Liver (tissue), 9 donors: ENCODE data around the gene ALG12. TPM values are rescaled to one million over a fixed set of nuclear protein-coding genes. Genes with fewer than 3 reads are reported as not detected.

ENCODE experiments used
- DNase-seq: peaks from one replicate; pipeline ENCODE4 v3.0.0-alpha.2; 2017; ENCODE audit warnings: low spot score
- H3K27ac ChIP-seq, 2 donors: one replicate each; pipeline ENCODE4 v1.7.0; 2013; ENCODE audit warnings: inconsistent platforms in 2 of 2, low read length in 2 of 2, control low read depth in 1 of 2, low read depth in 1 of 2, mild to moderate bottlenecking in 1 of 2
- H3K27me3 ChIP-seq, 4 donors: one replicate each; pipeline versions ENCODE4 v1.6.1 to v1.7.0; 2013; ENCODE audit warnings: low read length in 3 of 4, inconsistent platforms in 1 of 4, mild to moderate bottlenecking in 1 of 4, moderate library complexity in 1 of 4; ENCODE audit not compliant: control insufficient read depth in 4 of 4, insufficient read depth in 4 of 4
- H3K36me3 ChIP-seq, 4 donors: one replicate each; pipeline versions ENCODE4 v1.6.1 to v1.7.0; 2013; ENCODE audit warnings: low read length in 3 of 4, mild to moderate bottlenecking in 3 of 4, low read depth in 1 of 4, moderate library complexity in 1 of 4; ENCODE audit not compliant: control insufficient read depth in 4 of 4, insufficient read depth in 3 of 4
- H3K4me1 ChIP-seq, 4 donors: one replicate each; pipeline versions ENCODE4 v1.6.1 to v1.7.0; 2013; ENCODE audit warnings: low read length in 3 of 4, mild to moderate bottlenecking in 3 of 4, moderate library complexity in 1 of 4; ENCODE audit not compliant: control insufficient read depth in 4 of 4, insufficient read depth in 4 of 4
- H3K4me3 ChIP-seq, 3 donors: one replicate each; pipeline versions ENCODE4 v1.6.1 to v1.7.0; 2013; ENCODE audit warnings: low read length in 3 of 3, control low read depth in 1 of 3, low read depth in 1 of 3, mild to moderate bottlenecking in 1 of 3
- H3K9ac ChIP-seq, 2 donors: one replicate each; pipeline ENCODE4 v1.7.0; 2013; ENCODE audit warnings: low read length in 2 of 2, mild to moderate bottlenecking in 2 of 2, moderate library complexity in 2 of 2, control low read depth in 1 of 2, low read depth in 1 of 2
- H3K9me3 ChIP-seq, 4 donors: one replicate each; pipeline versions ENCODE4 v1.6.1 to v1.7.0; 2013; ENCODE audit warnings: low read length in 3 of 4; ENCODE audit not compliant: control insufficient read depth in 4 of 4
- EGR1 ChIP-seq, 2 donors: IDR thresholded peaks; 2 replicates each; pipeline ENCODE4 v1.6.1; 2016 to 2018; ENCODE audit warnings: antibody characterized with exemption in 2 of 2, low read depth in 2 of 2
- FOXA1 ChIP-seq: IDR thresholded peaks from 2 replicates; pipeline ENCODE4 v1.6.1; 2016; ENCODE audit warnings: antibody characterized with exemption
- FOXA2 ChIP-seq: IDR thresholded peaks from 2 replicates; pipeline ENCODE4 v1.6.1; 2016; ENCODE audit warnings: antibody characterized with exemption
- GABPA ChIP-seq, 2 donors: IDR thresholded peaks in 1 of 2; conservative IDR thresholded peaks in 1 of 2; 2 replicates each; pipeline ENCODE4 v1.6.1; 2016; ENCODE audit warnings: antibody characterized with exemption in 2 of 2, mild to moderate bottlenecking in 1 of 2, moderate library complexity in 1 of 2
- HNF4A ChIP-seq, 2 donors: conservative IDR thresholded peaks; 2 replicates each; pipeline ENCODE4 v1.6.1; 2016; ENCODE audit warnings: antibody characterized with exemption in 2 of 2, mild to moderate bottlenecking in 2 of 2
- HNF4G ChIP-seq: IDR thresholded peaks from 2 replicates; pipeline ENCODE4 v1.6.1; 2016; ENCODE audit warnings: antibody characterized with exemption
- JUND ChIP-seq, 2 donors: IDR thresholded peaks; 2 replicates each; pipeline ENCODE4 v1.6.1; 2016; ENCODE audit warnings: antibody characterized with exemption in 2 of 2
- NR2F2 ChIP-seq: IDR thresholded peaks from 2 replicates; pipeline ENCODE4 v1.6.1; 2016; ENCODE audit warnings: antibody characterized with exemption
- RAD21 ChIP-seq, 2 donors: IDR thresholded peaks; 2 replicates each; pipeline ENCODE4 v1.6.1; 2016; ENCODE audit warnings: antibody characterized with exemption in 2 of 2, mild to moderate bottlenecking in 2 of 2
- RXRA ChIP-seq, 2 donors: IDR thresholded peaks; 2 replicates each; pipeline ENCODE4 v1.6.1; 2017 to 2018; ENCODE audit warnings: antibody characterized with exemption in 2 of 2, mild to moderate bottlenecking in 1 of 2
- SP1 ChIP-seq: IDR thresholded peaks from 2 replicates; pipeline ENCODE4 v1.6.1; 2018; ENCODE audit warnings: antibody characterized with exemption, mild to moderate bottlenecking
- TAF1 ChIP-seq: conservative IDR thresholded peaks from 2 replicates; pipeline ENCODE4 v1.6.1; 2016; ENCODE audit warnings: antibody characterized with exemption, mild to moderate bottlenecking
- YY1 ChIP-seq: IDR thresholded peaks from 2 replicates; pipeline ENCODE4 v1.6.1; 2016; ENCODE audit warnings: antibody characterized with exemption, mild to moderate bottlenecking
- WGBS: extraction: QIAGEN DNeasy Blood & Tissue Kit; methylation state at CpG from one replicate; pipeline ENCODE4 v1.1.7; 2013; 5-methylcytosine and 5-hydroxymethylcytosine counted together
- polyA plus RNA-seq, 2 donors: library from polyadenylated mRNA; stranded (reverse) in 1 of 2; unstranded in 1 of 2; fragments of 200-250 nt in 1 of 2; fragments of >200 nt in 1 of 2; fragmentation: Nextera tagmentation in 1 of 2; extraction: Ambion mirVana in 1 of 2; gene quantifications; one replicate each; pipeline versions ENCODE4 v1.2.1 to v1.2.3, GENCODE V29; 2013 to 2015
- total RNA-seq, 2 donors: library from RNA; depleted of rRNA; stranded (reverse); fragments of >200 nt; gene quantifications; one replicate each; pipeline ENCODE4 v1.2.3, GENCODE V29; 2014
- TF ChIP-seq, protein P1 (sequence below): fragments of 150-350 bp; IDR thresholded peaks from 2 replicates; pipeline ENCODE4 v1.5.1; 2017; ENCODE audit warnings: improper control_type of control experiment, low read depth, low read length; ENCODE audit not compliant: missing input control
- TF ChIP-seq, protein P2 (sequence below): IDR thresholded peaks from 2 replicates; pipeline ENCODE4 v1.6.1; 2016; ENCODE audit warnings: antibody characterized with exemption
- TF ChIP-seq, protein P3 (sequence below): IDR thresholded peaks from 2 replicates; pipeline ENCODE4 v1.6.1; 2016; ENCODE audit warnings: antibody characterized with exemption
- TF ChIP-seq, protein P4 (sequence below): IDR thresholded peaks from 2 replicates; pipeline ENCODE4 v1.6.1; 2016; ENCODE audit warnings: antibody characterized with exemption, mild to moderate bottlenecking
- TF ChIP-seq, protein P5 (sequence below): IDR thresholded peaks from 2 replicates; pipeline ENCODE4 v1.6.1; 2016; ENCODE audit warnings: antibody characterized with exemption
- donor health status: healthy.
- donor health status: healthy.
- donor health status: healthy.
- donor health status: healthy.
- donor health status: healthy.

Gene ALG12
- total and polyA plus RNA-seq, 4 donors = 10.4 to 20.2 (median 14.0) TPM

DNA sequence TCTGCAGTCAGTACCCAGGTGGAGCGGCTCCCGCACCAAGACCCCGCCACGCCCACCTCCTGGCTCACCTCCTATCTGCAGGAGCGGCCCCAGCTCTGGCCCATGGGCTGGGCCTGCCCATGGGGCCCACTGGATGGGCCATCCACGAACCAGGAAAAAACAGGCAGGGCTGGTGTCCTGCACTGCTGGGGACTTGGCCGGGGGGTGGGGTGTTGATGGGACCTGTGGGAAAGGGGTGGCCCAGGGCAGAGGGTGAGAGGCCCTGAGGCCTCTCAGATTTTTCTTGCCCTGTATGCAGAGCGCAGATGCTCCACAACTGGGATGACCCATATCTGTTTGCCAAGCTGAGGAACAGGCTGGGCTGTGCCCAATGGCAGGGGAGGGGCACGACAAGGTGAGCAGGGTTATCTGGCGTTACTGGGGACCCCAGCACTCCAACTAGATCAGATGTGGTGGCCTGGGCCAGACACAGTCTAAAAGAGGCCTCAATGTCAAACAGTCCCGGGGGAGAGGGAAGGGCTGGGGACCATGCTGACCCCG lies 39.7 kb upstream of the ALG12 start:
- Histone ChIP-seq H3K9ac (no peak overlapping the region), H3K9me3 (no peaks in the 10 kb centered on the region), H3K27ac (no peak overlapping the region), H3K4me1 (peaks cover 36 to 62% (median 48%) of the 10 kb centered on the region in 4 donors), H3K27me3 (no peaks in the 10 kb centered on the region), H3K36me3 (peaks cover 0 to 3% (median 0%) of the 10 kb centered on the region in 4 donors), H3K4me3 (no peak overlapping the region)
- WGBS = 81% methylated on average over 12 of the region's 12 CpGs
- DNase-seq = no peak
- TF ChIP-seq, protein P1, sequence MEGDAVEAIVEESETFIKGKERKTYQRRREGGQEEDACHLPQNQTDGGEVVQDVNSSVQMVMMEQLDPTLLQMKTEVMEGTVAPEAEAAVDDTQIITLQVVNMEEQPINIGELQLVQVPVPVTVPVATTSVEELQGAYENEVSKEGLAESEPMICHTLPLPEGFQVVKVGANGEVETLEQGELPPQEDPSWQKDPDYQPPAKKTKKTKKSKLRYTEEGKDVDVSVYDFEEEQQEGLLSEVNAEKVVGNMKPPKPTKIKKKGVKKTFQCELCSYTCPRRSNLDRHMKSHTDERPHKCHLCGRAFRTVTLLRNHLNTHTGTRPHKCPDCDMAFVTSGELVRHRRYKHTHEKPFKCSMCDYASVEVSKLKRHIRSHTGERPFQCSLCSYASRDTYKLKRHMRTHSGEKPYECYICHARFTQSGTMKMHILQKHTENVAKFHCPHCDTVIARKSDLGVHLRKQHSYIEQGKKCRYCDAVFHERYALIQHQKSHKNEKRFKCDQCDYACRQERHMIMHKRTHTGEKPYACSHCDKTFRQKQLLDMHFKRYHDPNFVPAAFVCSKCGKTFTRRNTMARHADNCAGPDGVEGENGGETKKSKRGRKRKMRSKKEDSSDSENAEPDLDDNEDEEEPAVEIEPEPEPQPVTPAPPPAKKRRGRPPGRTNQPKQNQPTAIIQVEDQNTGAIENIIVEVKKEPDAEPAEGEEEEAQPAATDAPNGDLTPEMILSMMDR = no peak
- TF ChIP-seq, protein P2, sequence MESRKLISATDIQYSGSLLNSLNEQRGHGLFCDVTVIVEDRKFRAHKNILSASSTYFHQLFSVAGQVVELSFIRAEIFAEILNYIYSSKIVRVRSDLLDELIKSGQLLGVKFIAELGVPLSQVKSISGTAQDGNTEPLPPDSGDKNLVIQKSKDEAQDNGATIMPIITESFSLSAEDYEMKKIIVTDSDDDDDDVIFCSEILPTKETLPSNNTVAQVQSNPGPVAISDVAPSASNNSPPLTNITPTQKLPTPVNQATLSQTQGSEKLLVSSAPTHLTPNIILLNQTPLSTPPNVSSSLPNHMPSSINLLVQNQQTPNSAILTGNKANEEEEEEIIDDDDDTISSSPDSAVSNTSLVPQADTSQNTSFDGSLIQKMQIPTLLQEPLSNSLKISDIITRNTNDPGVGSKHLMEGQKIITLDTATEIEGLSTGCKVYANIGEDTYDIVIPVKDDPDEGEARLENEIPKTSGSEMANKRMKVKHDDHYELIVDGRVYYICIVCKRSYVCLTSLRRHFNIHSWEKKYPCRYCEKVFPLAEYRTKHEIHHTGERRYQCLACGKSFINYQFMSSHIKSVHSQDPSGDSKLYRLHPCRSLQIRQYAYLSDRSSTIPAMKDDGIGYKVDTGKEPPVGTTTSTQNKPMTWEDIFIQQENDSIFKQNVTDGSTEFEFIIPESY = no peak
- no peak for TF ChIP-seq HNF4A (conservative IDR thresholded peaks at IDR 0.05)
- TF ChIP-seq, protein P3, sequence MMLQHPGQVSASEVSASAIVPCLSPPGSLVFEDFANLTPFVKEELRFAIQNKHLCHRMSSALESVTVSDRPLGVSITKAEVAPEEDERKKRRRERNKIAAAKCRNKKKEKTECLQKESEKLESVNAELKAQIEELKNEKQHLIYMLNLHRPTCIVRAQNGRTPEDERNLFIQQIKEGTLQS = no peak
- no peak for TF ChIP-seq EGR1 (IDR thresholded peaks at IDR 0.05; ENCODE audit: low read depth in 2 of 2)
- no peak for TF ChIP-seq GABPA (IDR thresholded peaks at IDR 0.05 in 1 of 2, conservative IDR thresholded peaks at IDR 0.05 in 1 of 2)
- no peak for TF ChIP-seq HNF4G
- no peak for TF ChIP-seq JUND (IDR thresholded peaks at IDR 0.05)
- TF ChIP-seq, protein P4, sequence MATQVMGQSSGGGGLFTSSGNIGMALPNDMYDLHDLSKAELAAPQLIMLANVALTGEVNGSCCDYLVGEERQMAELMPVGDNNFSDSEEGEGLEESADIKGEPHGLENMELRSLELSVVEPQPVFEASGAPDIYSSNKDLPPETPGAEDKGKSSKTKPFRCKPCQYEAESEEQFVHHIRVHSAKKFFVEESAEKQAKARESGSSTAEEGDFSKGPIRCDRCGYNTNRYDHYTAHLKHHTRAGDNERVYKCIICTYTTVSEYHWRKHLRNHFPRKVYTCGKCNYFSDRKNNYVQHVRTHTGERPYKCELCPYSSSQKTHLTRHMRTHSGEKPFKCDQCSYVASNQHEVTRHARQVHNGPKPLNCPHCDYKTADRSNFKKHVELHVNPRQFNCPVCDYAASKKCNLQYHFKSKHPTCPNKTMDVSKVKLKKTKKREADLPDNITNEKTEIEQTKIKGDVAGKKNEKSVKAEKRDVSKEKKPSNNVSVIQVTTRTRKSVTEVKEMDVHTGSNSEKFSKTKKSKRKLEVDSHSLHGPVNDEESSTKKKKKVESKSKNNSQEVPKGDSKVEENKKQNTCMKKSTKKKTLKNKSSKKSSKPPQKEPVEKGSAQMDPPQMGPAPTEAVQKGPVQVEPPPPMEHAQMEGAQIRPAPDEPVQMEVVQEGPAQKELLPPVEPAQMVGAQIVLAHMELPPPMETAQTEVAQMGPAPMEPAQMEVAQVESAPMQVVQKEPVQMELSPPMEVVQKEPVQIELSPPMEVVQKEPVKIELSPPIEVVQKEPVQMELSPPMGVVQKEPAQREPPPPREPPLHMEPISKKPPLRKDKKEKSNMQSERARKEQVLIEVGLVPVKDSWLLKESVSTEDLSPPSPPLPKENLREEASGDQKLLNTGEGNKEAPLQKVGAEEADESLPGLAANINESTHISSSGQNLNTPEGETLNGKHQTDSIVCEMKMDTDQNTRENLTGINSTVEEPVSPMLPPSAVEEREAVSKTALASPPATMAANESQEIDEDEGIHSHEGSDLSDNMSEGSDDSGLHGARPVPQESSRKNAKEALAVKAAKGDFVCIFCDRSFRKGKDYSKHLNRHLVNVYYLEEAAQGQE = no peak
- TF ChIP-seq RXRA (IDR thresholded peaks at IDR 0.05) = no peak
- TF ChIP-seq FOXA2 = no peak
- TF ChIP-seq RAD21 (IDR thresholded peaks at IDR 0.05) = no peak
- TF ChIP-seq TAF1 = no peak
- no peak for TF ChIP-seq SP1
- no peak for TF ChIP-seq YY1
- TF ChIP-seq, protein P5, sequence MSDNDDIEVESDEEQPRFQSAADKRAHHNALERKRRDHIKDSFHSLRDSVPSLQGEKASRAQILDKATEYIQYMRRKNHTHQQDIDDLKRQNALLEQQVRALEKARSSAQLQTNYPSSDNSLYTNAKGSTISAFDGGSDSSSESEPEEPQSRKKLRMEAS = no peak
- TF ChIP-seq FOXA1 = no peak
- no peak for TF ChIP-seq NR2F2
